ENCODE data around the gene POLR2J.
"Not testable (repeated sequence)": the region's sequence is repeated elsewhere in the genome, so short reads cannot be mapped to it uniquely, and the experiment has no call there.

DNA sequence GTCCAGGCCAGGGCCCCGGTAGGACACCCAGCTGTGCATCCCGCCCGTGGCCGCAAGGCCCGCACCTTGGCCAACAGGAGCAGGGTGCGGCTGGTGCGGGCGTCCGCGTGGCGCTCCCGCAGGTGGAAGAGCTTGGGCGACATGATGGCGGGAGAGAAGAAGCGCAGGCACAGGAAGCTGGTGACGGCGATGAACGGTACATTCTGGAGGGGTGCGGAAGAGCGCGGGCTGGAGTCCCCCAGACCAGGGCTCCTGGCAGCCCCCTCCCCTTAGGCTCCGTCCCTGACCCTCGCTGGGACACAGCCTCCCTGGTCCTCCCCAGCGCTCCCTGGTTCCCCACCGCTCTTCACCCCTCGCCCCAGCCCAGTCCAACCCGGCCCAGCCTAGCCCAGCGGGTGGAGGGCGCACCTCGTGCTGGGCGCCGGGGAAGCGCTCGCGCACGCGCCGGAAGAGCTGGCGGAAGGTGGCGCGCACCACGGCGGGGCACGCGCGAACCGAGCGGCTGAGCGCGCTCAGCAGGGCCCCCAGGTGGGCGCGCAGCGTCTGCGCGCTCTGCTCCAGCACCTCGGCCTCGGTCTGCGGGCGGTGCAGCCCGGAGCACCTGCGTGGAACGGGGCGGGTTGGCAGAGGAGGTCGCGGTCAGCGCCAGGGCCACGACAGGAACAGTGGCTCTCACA, 15.9 kb upstream of the POLR2J start:
- TF ChIP-seq, protein P1, sequence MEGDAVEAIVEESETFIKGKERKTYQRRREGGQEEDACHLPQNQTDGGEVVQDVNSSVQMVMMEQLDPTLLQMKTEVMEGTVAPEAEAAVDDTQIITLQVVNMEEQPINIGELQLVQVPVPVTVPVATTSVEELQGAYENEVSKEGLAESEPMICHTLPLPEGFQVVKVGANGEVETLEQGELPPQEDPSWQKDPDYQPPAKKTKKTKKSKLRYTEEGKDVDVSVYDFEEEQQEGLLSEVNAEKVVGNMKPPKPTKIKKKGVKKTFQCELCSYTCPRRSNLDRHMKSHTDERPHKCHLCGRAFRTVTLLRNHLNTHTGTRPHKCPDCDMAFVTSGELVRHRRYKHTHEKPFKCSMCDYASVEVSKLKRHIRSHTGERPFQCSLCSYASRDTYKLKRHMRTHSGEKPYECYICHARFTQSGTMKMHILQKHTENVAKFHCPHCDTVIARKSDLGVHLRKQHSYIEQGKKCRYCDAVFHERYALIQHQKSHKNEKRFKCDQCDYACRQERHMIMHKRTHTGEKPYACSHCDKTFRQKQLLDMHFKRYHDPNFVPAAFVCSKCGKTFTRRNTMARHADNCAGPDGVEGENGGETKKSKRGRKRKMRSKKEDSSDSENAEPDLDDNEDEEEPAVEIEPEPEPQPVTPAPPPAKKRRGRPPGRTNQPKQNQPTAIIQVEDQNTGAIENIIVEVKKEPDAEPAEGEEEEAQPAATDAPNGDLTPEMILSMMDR (IDR thresholded peaks at IDR 0.05; ENCODE audit: low read depth, low read length), result not testable (repeated sequence)
- not testable (repeated sequence) for TF ChIP-seq EZH2phosphoT487 (IDR thresholded peaks at IDR 0.05; ENCODE audit: low read depth)
